NB4 (cell line): ENCODE data around the gene SBF1.

Experiments used
- CTCF ChIP-seq: IDR thresholded peaks from one replicate; pipeline ENCODE4 v1.5.1; 2012; ENCODE audit warnings: low read depth, low read length
- POLR2A ChIP-seq: IDR thresholded peaks from 2 replicates; pipeline ENCODE4 v1.6.1; 2011; ENCODE audit warnings: mild to moderate bottlenecking; ENCODE audit not compliant: insufficient read length; ENCODE audit errors: extremely low read depth

GRCh38 chr22:50418624-50419023 lies 56.2 kb downstream of the SBF1 start:
- no peak for TF ChIP-seq CTCF
- TF ChIP-seq POLR2A: no peak
